ENCODE measurements around the gene GIN1. TPM values are rescaled to one million over a fixed set of nuclear protein-coding genes. Genes with fewer than 3 reads are reported as not detected.
A peak's percentile ranks its signal among the peaks of the same experiment; 100 is the strongest.

GIN1 gene
- total and polyA plus RNA-seq, 2 of the 4 experiments (the other 2 are of a cell fraction), result 2.9 to 3.1 TPM

DNA sequence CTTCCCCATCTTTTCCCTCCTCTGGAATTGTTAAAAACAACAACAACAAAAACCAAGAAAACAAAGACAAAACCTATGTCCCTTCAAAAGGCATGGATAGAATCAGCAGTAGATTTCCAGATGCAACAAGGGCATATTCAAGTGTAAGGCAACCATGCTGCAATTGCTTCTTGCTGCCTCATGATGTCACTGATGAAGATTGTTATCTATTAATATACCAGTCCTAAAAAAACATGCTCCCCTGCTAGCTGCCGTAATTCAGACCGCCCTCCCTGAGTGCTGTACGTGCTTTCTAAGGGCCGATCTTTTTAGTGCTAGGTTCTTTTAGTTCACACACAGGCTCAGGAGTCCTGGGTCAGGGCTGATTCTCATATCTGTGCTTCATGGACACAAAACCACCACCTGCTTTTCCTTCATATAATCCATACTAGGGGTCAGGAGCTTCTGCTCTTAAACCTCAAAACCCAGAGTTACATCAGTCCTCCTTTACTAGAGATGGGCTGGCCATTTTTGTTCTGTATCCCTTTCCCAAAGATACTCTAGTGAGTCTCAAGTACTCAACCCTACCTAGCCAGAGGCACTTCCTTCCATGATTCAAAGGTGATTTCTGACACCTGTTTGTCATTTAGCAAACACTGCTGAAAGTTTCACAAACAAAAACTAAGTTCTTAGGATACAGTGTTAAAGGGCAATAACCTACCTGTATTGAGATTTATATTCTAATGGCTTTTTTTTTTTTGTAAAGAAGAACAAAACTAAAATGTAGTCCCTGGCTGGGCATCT is 82.1 kb downstream of the GIN1 start:
- H3K18ac ChIP-seq (ENCODE audit: low read depth, low read length), result no peak overlapping the region
- in situ Hi-C loops (cut with MboI; ENCODE audit: low sequenced_read_pairs), result loop anchor here (10.0 kb wide), 1 partner anchor 353 kb away; no protein-coding TSS in a partner anchor
- no TSS peak for BruUV-seq (replicated peaks)
- H2AK5ac ChIP-seq (ENCODE audit: low read depth, low read length), result no peak overlapping the region
- intact Hi-C loops (cut with micrococcal nuclease), result no loop called here
- no peak overlapping the region for H3K9ac ChIP-seq (ENCODE audit: low read depth, low read length)
- no peak overlapping the region for H3K56ac ChIP-seq (ENCODE audit: extremely low read depth, insufficient read depth, low read length)
- DNase-seq, result peak; percentile 8
- no peak overlapping the region for H3K14ac ChIP-seq (replicated peaks; ENCODE audit: low read depth, low read length)
- CTCF ChIA-PET, result no interaction called here
- H3K9me1 ChIP-seq (ENCODE audit: insufficient read depth, low read length), result no peaks in the 10 kb centered on the region
- no peak overlapping the region for H4K8ac ChIP-seq (ENCODE audit: low read depth in 2 of 2, low read length in 2 of 2)
- 89% methylated on average over 4 of the region's 4 CpGs; no CpG with 5 or more reads in 1 of the 2 experiments for WGBS, 2 experiments (ENCODE audit: extremely low coverage in 2 of 2, insufficient read length in 1 of 2)
- no peaks in the 10 kb centered on the region for H3K36me3 ChIP-seq (ENCODE audit: control insufficient read depth, insufficient read depth, low read length)
- no peak for ATAC-seq (ENCODE audit: low read depth)
- no peak overlapping the region for H2AFZ ChIP-seq (replicated peaks; ENCODE audit: low read length, poor library complexity)
- no peak overlapping the region for H2BK20ac ChIP-seq (ENCODE audit: low read depth, low read length)
- H3K9me3 ChIP-seq (ENCODE audit: control insufficient read depth, insufficient read depth, low read length), result no peaks in the 10 kb centered on the region
- H2BK5ac ChIP-seq (ENCODE audit: low read depth, low read length, poor library complexity, severe bottlenecking), result no peak overlapping the region
- no peak overlapping the region for H3K4me3 ChIP-seq (ENCODE audit: insufficient read depth, low read depth, low read length)
- no peaks in the 10 kb centered on the region for H3K27me3 ChIP-seq (ENCODE audit: control insufficient read depth, insufficient read depth, low read length)
- no peak overlapping the region for H3K27ac ChIP-seq (ENCODE audit: insufficient read depth, low read length)
- TF ChIP-seq CEBPB (IDR thresholded peaks at IDR 0.05; ENCODE audit: low read depth, low read length), result no peak
- TF ChIP-seq, protein P1, sequence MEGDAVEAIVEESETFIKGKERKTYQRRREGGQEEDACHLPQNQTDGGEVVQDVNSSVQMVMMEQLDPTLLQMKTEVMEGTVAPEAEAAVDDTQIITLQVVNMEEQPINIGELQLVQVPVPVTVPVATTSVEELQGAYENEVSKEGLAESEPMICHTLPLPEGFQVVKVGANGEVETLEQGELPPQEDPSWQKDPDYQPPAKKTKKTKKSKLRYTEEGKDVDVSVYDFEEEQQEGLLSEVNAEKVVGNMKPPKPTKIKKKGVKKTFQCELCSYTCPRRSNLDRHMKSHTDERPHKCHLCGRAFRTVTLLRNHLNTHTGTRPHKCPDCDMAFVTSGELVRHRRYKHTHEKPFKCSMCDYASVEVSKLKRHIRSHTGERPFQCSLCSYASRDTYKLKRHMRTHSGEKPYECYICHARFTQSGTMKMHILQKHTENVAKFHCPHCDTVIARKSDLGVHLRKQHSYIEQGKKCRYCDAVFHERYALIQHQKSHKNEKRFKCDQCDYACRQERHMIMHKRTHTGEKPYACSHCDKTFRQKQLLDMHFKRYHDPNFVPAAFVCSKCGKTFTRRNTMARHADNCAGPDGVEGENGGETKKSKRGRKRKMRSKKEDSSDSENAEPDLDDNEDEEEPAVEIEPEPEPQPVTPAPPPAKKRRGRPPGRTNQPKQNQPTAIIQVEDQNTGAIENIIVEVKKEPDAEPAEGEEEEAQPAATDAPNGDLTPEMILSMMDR (conservative IDR thresholded peaks at IDR 0.05; ENCODE audit: low read depth, low read length), result 0 out of 2 replicates have a peak, but pooled peaks have one; percentile 1
- H2BK15ac ChIP-seq (ENCODE audit: low read depth, low read length), result no peak overlapping the region
- H4K91ac ChIP-seq (ENCODE audit: insufficient read depth, low read depth, low read length), result no peak overlapping the region
- H3K4ac ChIP-seq (ENCODE audit: low read depth, low read length), result no peak overlapping the region
- H3K4me2 ChIP-seq (ENCODE audit: low read depth, low read length), result no peak overlapping the region
- H3K23ac ChIP-seq (ENCODE audit: low read depth, low read length), result no peak overlapping the region
- H3K4me1 ChIP-seq (ENCODE audit: control insufficient read depth, insufficient read depth, low read length), result no peaks in the 10 kb centered on the region
- no peak overlapping the region for H2AK9ac ChIP-seq (replicated peaks; ENCODE audit: low read depth, low read length, poor library complexity)
- H2BK120ac ChIP-seq (ENCODE audit: low read depth, low read length), result no peak overlapping the region
- POLR2A ChIA-PET (ENCODE audit: unreplicated experiment), result no interaction called here
- H3K79me1 ChIP-seq (ENCODE audit: low read depth in 1 of 2, low read length in 2 of 2), result no peaks in the 10 kb centered on the region
- dilution Hi-C loops (cut with HindIII; ENCODE audit: low sequenced_read_pairs, unreplicated experiment), result no loop called here
- no peaks in the 10 kb centered on the region for H4K20me1 ChIP-seq (ENCODE audit: insufficient read depth, low read length)
- H4K5ac ChIP-seq (ENCODE audit: low read depth, low read length), result no peak overlapping the region

Measured in IMR-90 (cell line).